NB4 (cell line): ENCODE data around the gene ELP5.

Experiments used
- MAX ChIP-seq: IDR thresholded peaks from 2 replicates; pipeline ENCODE4 v1.6.1; 2011; ENCODE audit warnings: low read depth, low read length
- MYC ChIP-seq: IDR thresholded peaks from 2 replicates; pipeline ENCODE4 v1.6.1; 2011; ENCODE audit warnings: low read depth, low read length
- POLR2A ChIP-seq: IDR thresholded peaks from 2 replicates; pipeline ENCODE4 v1.6.1; 2011; ENCODE audit warnings: mild to moderate bottlenecking; ENCODE audit not compliant: insufficient read length; ENCODE audit errors: extremely low read depth

GRCh38 chr17:7224110-7224509, 27.9 kb upstream of the ELP5 start:
- no peak for TF ChIP-seq POLR2A
- no peak for TF ChIP-seq MYC
- no peak for TF ChIP-seq MAX
